Stimulated activated CD4-positive, alpha-beta T cell treated with anti-CD3 and anti-CD28 coated beads, Interleukin-15, amount 100 ng/mL, for 24 hours (primary cell): ENCODE data around the gene MYO1C.
"Not testable (repeated sequence)": the region's sequence is repeated elsewhere in the genome, so short reads cannot be mapped to it uniquely, and the experiment has no call there.

ENCODE experiments used
- DNase-seq: peaks from one replicate; pipeline ENCODE4 v3.0.0-alpha.2; 2020

The MYO1C gene

GRCh38 chr17:1492249-1493206 lies at the start of gene MYO1C:
MYO1C (minus strand) TSS chr17:1492686; CDS start chr17:1492487, 199 bp downstream.
- DNase-seq: peak; percentile 17

- no peak for DNase-seq
Measured at GRCh38 chr17:1541367-1541904, 49.0 kb upstream of the MYO1C start.

- no peak for DNase-seq
Measured at GRCh38 chr17:1539811-1540210, 47.3 kb upstream of the MYO1C start.

GRCh38 chr17:1535737-1536136 lies 43.3 kb upstream of the MYO1C start:
- no peak for DNase-seq

- no peak for DNase-seq
Measured at GRCh38 chr17:1533661-1534325, 41.3 kb upstream of the MYO1C start.

- DNase-seq: peak; percentile 44
Measured at GRCh38 chr17:1532836-1533602, 40.5 kb upstream of the MYO1C start.

- DNase-seq: no peak
Measured at GRCh38 chr17:1529863-1530262, 37.4 kb upstream of the MYO1C start.

GRCh38 chr17:1526876-1527275 lies 34.4 kb upstream of the MYO1C start:
- DNase-seq: not testable (repeated sequence)

- DNase-seq: no peak
Measured at GRCh38 chr17:1522626-1523025, 30.1 kb upstream of the MYO1C start.

GRCh38 chr17:1521086-1521640 lies 28.7 kb upstream of the MYO1C start:
- no peak for DNase-seq

- no peak for DNase-seq
Measured at GRCh38 chr17:1519678-1520077, 27.2 kb upstream of the MYO1C start.

GRCh38 chr17:1518410-1518809 lies 25.9 kb upstream of the MYO1C start:
- no peak for DNase-seq

- peak; percentile 98 for DNase-seq
Measured at GRCh38 chr17:1516388-1517161, 24.1 kb upstream of the MYO1C start, which contains the start of gene INPP5K. INPP5K (minus strand) TSS chr17:1516612; CDS start chr17:1516499, 113 bp downstream.

- DNase-seq: peak; percentile 44
Measured at GRCh38 chr17:1515640-1516387, 23.3 kb upstream of the MYO1C start.

- DNase-seq: no peak
Measured at GRCh38 chr17:1512351-1512750, 19.9 kb upstream of the MYO1C start.

- DNase-seq: no peak
Measured at GRCh38 chr17:1511756-1512321, 19.4 kb upstream of the MYO1C start.

- DNase-seq: no peak
Measured at GRCh38 chr17:1511290-1511689, 18.8 kb upstream of the MYO1C start.

GRCh38 chr17:1509290-1509881 lies 16.9 kb upstream of the MYO1C start:
- DNase-seq: no peak

GRCh38 chr17:1508709-1509108 lies 16.2 kb upstream of the MYO1C start:
- not testable (repeated sequence) for DNase-seq

GRCh38 chr17:1506649-1507267 lies 14.3 kb upstream of the MYO1C start:
- no peak for DNase-seq
